Mesendoderm (in vitro differentiated cells): ENCODE results near the gene ESYT3. TPM values are rescaled to one million over a fixed set of nuclear protein-coding genes. Genes with fewer than 3 reads are reported as not detected.
A peak's percentile ranks its signal among the peaks of the same experiment; 100 is the strongest.

Source experiments
- DNase-seq: peaks from one replicate; pipeline ENCODE4 v3.0.0; 2013
- H2AK5ac ChIP-seq: 2 replicates; pipeline ENCODE4 v1.6.1; 2013; ENCODE audit warnings: low read length, inconsistent platforms
- H2BK120ac ChIP-seq: 2 replicates; pipeline ENCODE4 v1.6.1; 2013; ENCODE audit warnings: low read depth, mild to moderate bottlenecking, low read length, moderate library complexity, mixed read lengths
- H2BK15ac ChIP-seq: replicated peaks from 2 replicates; pipeline ENCODE4 v1.6.1; 2013; ENCODE audit warnings: low read depth, mild to moderate bottlenecking, moderate library complexity
- H2BK5ac ChIP-seq: 2 replicates; pipeline ENCODE4 v1.6.1; 2013; ENCODE audit warnings: low read length, inconsistent platforms
- H3K18ac ChIP-seq: 2 replicates; pipeline ENCODE4 v1.6.1; 2013; ENCODE audit warnings: mild to moderate bottlenecking, low read length, mixed read lengths
- H3K23ac ChIP-seq: one replicate; pipeline ENCODE4 v1.6.1; 2013; ENCODE audit warnings: low read length
- H3K27ac ChIP-seq: 2 replicates; pipeline ENCODE4 v1.5.1; 2013; ENCODE audit warnings: low read depth, mild to moderate bottlenecking, inconsistent platforms, low read length, moderate library complexity
- H3K27me3 ChIP-seq: 2 replicates; pipeline ENCODE4 v1.6.1; 2013; ENCODE audit warnings: low read length, control low read depth, mild to moderate bottlenecking, inconsistent platforms; ENCODE audit not compliant: insufficient read depth, poor library complexity
- H3K36me3 ChIP-seq: 2 replicates; pipeline ENCODE4 v1.6.1; 2013; ENCODE audit warnings: low read length, inconsistent platforms; ENCODE audit not compliant: control insufficient read depth, insufficient read depth
- H3K4ac ChIP-seq: one replicate; pipeline ENCODE4 v1.6.1; 2013; ENCODE audit warnings: low read depth, mild to moderate bottlenecking, low read length, moderate library complexity
- H3K4me1 ChIP-seq: 2 replicates; pipeline ENCODE4 v1.6.1; 2013; ENCODE audit warnings: low read depth, low read length, inconsistent platforms; ENCODE audit not compliant: control insufficient read depth
- H3K4me2 ChIP-seq: 2 replicates; pipeline ENCODE4 v1.6.1; 2013; ENCODE audit warnings: low read length
- H3K4me3 ChIP-seq: 2 replicates; pipeline ENCODE4 v1.5.1; 2013; ENCODE audit warnings: mild to moderate bottlenecking, low read length
- H3K56ac ChIP-seq: one replicate; pipeline ENCODE4 v1.6.1; 2013; ENCODE audit warnings: low read length
- H3K79me1 ChIP-seq: 2 replicates; pipeline ENCODE4 v1.6.1; 2013; ENCODE audit warnings: low read length, inconsistent platforms
- H3K79me2 ChIP-seq: 2 replicates; pipeline ENCODE4 v1.6.1; 2013; ENCODE audit warnings: mild to moderate bottlenecking, low read length; ENCODE audit not compliant: control insufficient read depth, insufficient read depth
- H3K9ac ChIP-seq: 2 replicates; pipeline ENCODE4 v1.6.1; 2013; ENCODE audit warnings: low read length, inconsistent platforms
- H4K5ac ChIP-seq: one replicate; pipeline ENCODE4 v1.6.1; 2013; ENCODE audit warnings: low read length
- H4K8ac ChIP-seq: one replicate; pipeline ENCODE4 v1.6.1; 2013; ENCODE audit warnings: low read depth, mild to moderate bottlenecking, control low read depth, low read length, moderate library complexity
- WGBS: extraction: QIAGEN DNeasy Blood & Tissue Kit; methylation state at CpG from one replicate; pipeline ENCODE4 v1.1.7; 2013; ENCODE audit warnings: low lambda C conversion rate, missing lambda C conversion rate; ENCODE audit not compliant: insufficient coverage; ENCODE audit errors: extremely low coverage; 5-methylcytosine and 5-hydroxymethylcytosine counted together
- polyA plus RNA-seq, 2 experiments: library from polyadenylated mRNA; stranded (reverse); fragments of 200-250 nt; gene quantifications; one replicate each; pipeline ENCODE4 v1.2.3, GENCODE V29; 2013

ESYT3 gene, protein sequence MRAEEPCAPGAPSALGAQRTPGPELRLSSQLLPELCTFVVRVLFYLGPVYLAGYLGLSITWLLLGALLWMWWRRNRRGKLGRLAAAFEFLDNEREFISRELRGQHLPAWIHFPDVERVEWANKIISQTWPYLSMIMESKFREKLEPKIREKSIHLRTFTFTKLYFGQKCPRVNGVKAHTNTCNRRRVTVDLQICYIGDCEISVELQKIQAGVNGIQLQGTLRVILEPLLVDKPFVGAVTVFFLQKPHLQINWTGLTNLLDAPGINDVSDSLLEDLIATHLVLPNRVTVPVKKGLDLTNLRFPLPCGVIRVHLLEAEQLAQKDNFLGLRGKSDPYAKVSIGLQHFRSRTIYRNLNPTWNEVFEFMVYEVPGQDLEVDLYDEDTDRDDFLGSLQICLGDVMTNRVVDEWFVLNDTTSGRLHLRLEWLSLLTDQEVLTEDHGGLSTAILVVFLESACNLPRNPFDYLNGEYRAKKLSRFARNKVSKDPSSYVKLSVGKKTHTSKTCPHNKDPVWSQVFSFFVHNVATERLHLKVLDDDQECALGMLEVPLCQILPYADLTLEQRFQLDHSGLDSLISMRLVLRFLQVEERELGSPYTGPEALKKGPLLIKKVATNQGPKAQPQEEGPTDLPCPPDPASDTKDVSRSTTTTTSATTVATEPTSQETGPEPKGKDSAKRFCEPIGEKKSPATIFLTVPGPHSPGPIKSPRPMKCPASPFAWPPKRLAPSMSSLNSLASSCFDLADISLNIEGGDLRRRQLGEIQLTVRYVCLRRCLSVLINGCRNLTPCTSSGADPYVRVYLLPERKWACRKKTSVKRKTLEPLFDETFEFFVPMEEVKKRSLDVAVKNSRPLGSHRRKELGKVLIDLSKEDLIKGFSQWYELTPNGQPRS
- 1.9 TPM for polyA plus RNA-seq (2013, experiment 1 of 2)
- 1.9 TPM for polyA plus RNA-seq (2013, experiment 2 of 2)

DNA sequence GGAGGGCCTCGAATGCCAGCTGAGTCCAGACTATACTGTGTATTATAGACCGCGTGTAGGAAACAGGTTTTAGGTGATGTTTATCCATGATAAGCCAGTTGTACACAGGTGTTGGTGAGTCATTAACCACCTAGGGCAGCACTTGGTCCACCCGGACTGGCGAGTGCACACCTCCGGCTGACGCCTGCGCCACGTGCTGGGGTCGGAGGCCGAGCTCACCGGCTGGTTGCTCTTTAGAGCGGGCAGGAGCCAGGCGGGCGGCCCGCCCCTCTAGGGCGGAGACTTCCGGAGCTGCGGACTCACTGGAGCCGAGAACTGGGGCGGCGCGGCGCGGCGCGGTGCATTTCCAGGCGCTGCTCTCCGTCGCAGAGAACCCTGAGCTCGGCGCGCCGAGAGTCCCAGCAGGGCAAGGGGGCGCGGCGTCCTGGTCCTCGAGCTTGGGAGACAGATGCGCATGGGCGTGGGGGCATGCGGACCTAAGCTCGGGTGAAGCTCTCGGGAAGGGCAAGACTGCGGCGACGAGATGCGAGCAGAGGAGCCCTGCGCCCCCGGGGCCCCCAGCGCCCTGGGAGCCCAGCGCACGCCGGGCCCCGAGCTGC is at the start of gene ESYT3:
Gene ESYT3 (plus strand): TSS at position 341 of the 599 bp plus-strand sequence. CDS start 183 bp downstream, at position 524.
- Histone ChIP-seq H3K36me3 (no peaks in the 10 kb centered on the region), H2AK5ac (no peak within 1 kb of the TSS), H3K27me3 (peaks cover 4% of the 10 kb centered on the region), H3K18ac (no peak within 1 kb of the TSS), H3K4me3 (peak within 1 kb of the TSS; percentile 27), H3K56ac (peak within 1 kb of the TSS; percentile 89), H3K79me1 (no peaks in the 10 kb centered on the region), H3K9ac (peak within 1 kb of the TSS; percentile 45), H3K4ac (no peak within 1 kb of the TSS), H3K4me1 (no peaks in the 10 kb centered on the region), H2BK5ac (no peak within 1 kb of the TSS), H3K79me2 (no peaks in the 10 kb centered on the region), H4K5ac (no peak within 1 kb of the TSS), H2BK15ac (no peak within 1 kb of the TSS), H3K23ac (no peak within 1 kb of the TSS), H3K27ac (no peak within 1 kb of the TSS), H3K4me2 (peak within 1 kb of the TSS; percentile 30), H2BK120ac (no peak within 1 kb of the TSS), H4K8ac (no peak within 1 kb of the TSS)
- WGBS, result no CpG with 5 or more reads among the region's 54 CpGs
- peak; percentile 84 for DNase-seq

- Histone ChIP-seq H3K23ac (no peak overlapping the region), H3K56ac (no peak overlapping the region), H3K4me3 (no peak overlapping the region), H3K27me3 (no peaks in the 10 kb centered on the region), H3K27ac (no peak overlapping the region), H3K4me2 (no peak overlapping the region), H3K79me1 (no peaks in the 10 kb centered on the region), H4K5ac (no peak overlapping the region), H3K36me3 (no peaks in the 10 kb centered on the region), H2BK15ac (no peak overlapping the region), H2BK5ac (no peak overlapping the region), H4K8ac (no peak overlapping the region), H3K4ac (no peak overlapping the region), H3K9ac (no peak overlapping the region), H3K18ac (no peak overlapping the region), H3K79me2 (no peaks in the 10 kb centered on the region), H2AK5ac (no peak overlapping the region), H3K4me1 (no peaks in the 10 kb centered on the region), H2BK120ac (no peak overlapping the region)
- DNase-seq, result no peak
- WGBS, result 100% methylated on average over 1 of the region's 5 CpGs
Measured at GRCh38 chr3:138384976-138385375, 49.4 kb upstream of the ESYT3 start.

DNA sequence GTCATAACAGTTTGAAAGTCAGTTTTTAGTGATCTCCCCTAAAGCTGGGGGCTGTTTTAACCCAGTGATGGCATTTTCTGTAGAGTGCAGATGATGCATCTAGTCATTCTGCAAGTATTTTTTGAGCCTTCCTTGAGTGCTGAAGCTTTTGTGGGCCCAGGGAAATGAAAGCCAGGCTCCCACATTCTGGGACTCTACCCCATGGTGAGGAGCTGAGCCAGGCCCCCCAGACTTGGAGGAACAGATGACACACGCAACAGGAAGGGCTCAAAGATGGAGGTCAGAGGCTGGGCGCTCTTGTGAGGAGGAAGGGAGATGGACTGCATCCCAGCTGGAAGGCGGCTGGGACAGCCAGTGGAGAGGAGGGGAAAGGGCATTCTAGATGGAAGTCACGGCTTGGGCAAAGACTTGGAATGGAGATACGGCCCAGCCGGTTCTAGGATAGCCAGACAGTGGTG is 45.2 kb upstream of the ESYT3 start:
- Histone ChIP-seq H3K4me3 (no peak overlapping the region), H3K79me1 (no peaks in the 10 kb centered on the region), H2BK120ac (no peak overlapping the region), H3K9ac (no peak overlapping the region), H4K5ac (no peak overlapping the region), H2AK5ac (no peak overlapping the region), H3K4ac (no peak overlapping the region), H3K4me2 (no peak overlapping the region), H3K79me2 (no peaks in the 10 kb centered on the region), H3K18ac (no peak overlapping the region), H4K8ac (no peak overlapping the region), H3K4me1 (no peaks in the 10 kb centered on the region), H3K27me3 (no peaks in the 10 kb centered on the region), H2BK15ac (no peak overlapping the region), H2BK5ac (no peak overlapping the region), H3K36me3 (no peaks in the 10 kb centered on the region), H3K56ac (no peak overlapping the region), H3K27ac (no peak overlapping the region), H3K23ac (no peak overlapping the region)
- DNase-seq, result no peak
- no CpG with 5 or more reads among the region's 6 CpGs for WGBS

GRCh38 chr3:138389841-138390581 is 44.4 kb upstream of the ESYT3 start:
- Histone ChIP-seq H3K23ac (no peak overlapping the region), H3K18ac (no peak overlapping the region), H2BK5ac (no peak overlapping the region), H3K79me2 (no peaks in the 10 kb centered on the region), H3K9ac (no peak overlapping the region), H3K4me1 (no peaks in the 10 kb centered on the region), H4K5ac (no peak overlapping the region), H3K4me2 (no peak overlapping the region), H2BK120ac (no peak overlapping the region), H2AK5ac (no peak overlapping the region), H2BK15ac (no peak overlapping the region), H3K4me3 (no peak overlapping the region), H3K56ac (no peak overlapping the region), H3K79me1 (no peaks in the 10 kb centered on the region), H4K8ac (no peak overlapping the region), H3K4ac (no peak overlapping the region), H3K36me3 (no peaks in the 10 kb centered on the region), H3K27me3 (no peaks in the 10 kb centered on the region), H3K27ac (no peak overlapping the region)
- peak; percentile 86 for DNase-seq
- no CpG with 5 or more reads among the region's 9 CpGs for WGBS

DNA sequence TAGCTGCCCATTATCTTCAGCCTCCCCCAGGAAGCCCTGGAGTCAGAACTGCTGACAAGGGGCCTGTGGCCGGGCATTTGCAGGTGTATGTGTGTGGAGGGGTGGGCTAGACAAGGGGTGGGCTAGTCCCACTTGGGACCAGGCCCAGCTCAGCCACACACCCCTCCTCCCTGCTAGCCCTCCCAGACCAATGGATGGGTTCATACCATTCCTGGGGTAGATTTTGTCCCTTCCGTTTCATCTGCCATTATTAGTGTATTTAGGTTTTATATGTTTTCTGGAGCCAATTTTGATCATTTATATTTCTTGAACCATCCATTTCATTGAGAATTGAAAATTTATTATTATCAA is 43.9 kb upstream of the ESYT3 start:
- no peak for DNase-seq
- Histone ChIP-seq H3K23ac (no peak overlapping the region), H3K27me3 (no peaks in the 10 kb centered on the region), H2BK5ac (no peak overlapping the region), H4K5ac (no peak overlapping the region), H3K27ac (no peak overlapping the region), H2AK5ac (no peak overlapping the region), H3K4ac (no peak overlapping the region), H3K4me2 (no peak overlapping the region), H4K8ac (no peak overlapping the region), H3K18ac (no peak overlapping the region), H3K36me3 (no peaks in the 10 kb centered on the region), H3K9ac (no peak overlapping the region), H3K4me1 (no peaks in the 10 kb centered on the region), H2BK15ac (no peak overlapping the region), H3K79me2 (no peaks in the 10 kb centered on the region), H2BK120ac (no peak overlapping the region), H3K4me3 (no peak overlapping the region), H3K79me1 (no peaks in the 10 kb centered on the region), H3K56ac (no peak overlapping the region)
- WGBS, result no CpG with 5 or more reads among the region's 2 CpGs
